ENCODE measurements around the gene SHISA9. TPM values are rescaled to one million over a fixed set of nuclear protein-coding genes. Genes with fewer than 3 reads are reported as not detected.

The SHISA9 gene
- total and polyA plus RNA-seq, 2 of the 4 experiments (the other 2 are of a cell fraction): under 0.01 TPM; not detected in 1

GRCh38 chr16:13056607-13057006, 155.2 kb downstream of the SHISA9 start:
- WGBS, 2 experiments (ENCODE audit: extremely low coverage in 2 of 2, insufficient read length in 1 of 2): no CpG with 5 or more reads among the region's 5 CpGs
- Histone ChIP-seq H3K9me1 (ENCODE audit: insufficient read depth, low read length) (no peaks in the 10 kb centered on the region), H4K20me1 (ENCODE audit: insufficient read depth, low read length) (no peaks in the 10 kb centered on the region), H2AK5ac (ENCODE audit: low read depth, low read length) (no peak overlapping the region), H4K8ac (ENCODE audit: low read depth in 2 of 2, low read length in 2 of 2) (no peak overlapping the region), H3K4ac (ENCODE audit: low read depth, low read length) (no peak overlapping the region), H3K14ac (replicated peaks; ENCODE audit: low read depth, low read length) (no peak overlapping the region), H3K18ac (ENCODE audit: low read depth, low read length) (no peak overlapping the region), H2AFZ (replicated peaks; ENCODE audit: low read length, poor library complexity) (no peak overlapping the region), H3K27me3 (ENCODE audit: control insufficient read depth, insufficient read depth, low read length) (no peaks in the 10 kb centered on the region), H3K56ac (ENCODE audit: extremely low read depth, insufficient read depth, low read length) (no peak overlapping the region), H2BK120ac (ENCODE audit: low read depth, low read length) (no peak overlapping the region), H2BK20ac (ENCODE audit: low read depth, low read length) (no peak overlapping the region), H3K9ac (ENCODE audit: low read depth, low read length) (no peak overlapping the region), H3K9me3 (ENCODE audit: control insufficient read depth, insufficient read depth, low read length) (peaks cover 24% of the 10 kb centered on the region), H2AK9ac (replicated peaks; ENCODE audit: low read depth, low read length, poor library complexity) (no peak overlapping the region), H3K27ac (ENCODE audit: insufficient read depth, low read length) (no peak overlapping the region), H3K36me3 (ENCODE audit: control insufficient read depth, insufficient read depth, low read length) (no peaks in the 10 kb centered on the region), H3K4me3 (ENCODE audit: insufficient read depth, low read depth, low read length) (no peak overlapping the region), H2BK15ac (ENCODE audit: low read depth, low read length) (no peak overlapping the region), H2BK5ac (ENCODE audit: low read depth, low read length, poor library complexity, severe bottlenecking) (no peak overlapping the region), H3K79me1 (ENCODE audit: low read depth in 1 of 2, low read length in 2 of 2) (no peaks in the 10 kb centered on the region), H4K91ac (ENCODE audit: insufficient read depth, low read depth, low read length) (no peak overlapping the region), H4K5ac (ENCODE audit: low read depth, low read length) (no peak overlapping the region), H3K23ac (ENCODE audit: low read depth, low read length) (no peak overlapping the region), H3K4me2 (ENCODE audit: low read depth, low read length) (no peak overlapping the region), H3K4me1 (ENCODE audit: control insufficient read depth, insufficient read depth, low read length) (no peaks in the 10 kb centered on the region)
- POLR2A ChIA-PET (ENCODE audit: unreplicated experiment): no interaction called here
- no TSS peak for BruUV-seq (replicated peaks)
- no peak for ATAC-seq (ENCODE audit: low read depth)
- in situ Hi-C loops (cut with MboI; ENCODE audit: low sequenced_read_pairs) (no loop called here), dilution Hi-C loops (cut with HindIII; ENCODE audit: low sequenced_read_pairs, unreplicated experiment) (no loop called here), intact Hi-C loops (cut with micrococcal nuclease) (no loop called here)
- TF ChIP-seq RAD21 (IDR thresholded peaks at IDR 0.05; ENCODE audit: low read length): no peak
- TF ChIP-seq USF2 (IDR thresholded peaks at IDR 0.05; ENCODE audit: low read depth, low read length): no peak
- no peak for TF ChIP-seq CEBPB (IDR thresholded peaks at IDR 0.05; ENCODE audit: low read depth, low read length)
- TF ChIP-seq RFX5 (IDR thresholded peaks at IDR 0.05; ENCODE audit: low read depth, low read length): no peak
- TF ChIP-seq ELK1 (IDR thresholded peaks at IDR 0.05; ENCODE audit: borderline replicate concordance, low read depth, low read length): no peak
- TF ChIP-seq FOS (IDR thresholded peaks at IDR 0.05; ENCODE audit: low read depth, low read length): no peak
- TF ChIP-seq MAZ (IDR thresholded peaks at IDR 0.05; ENCODE audit: borderline replicate concordance, low read depth, low read length): no peak
- DNase-seq: no peak
- CTCF ChIA-PET: no interaction called here
